ENCODE results near the gene FASTKD2. TPM values are rescaled to one million over a fixed set of nuclear protein-coding genes. Genes with fewer than 3 reads are reported as not detected.

FASTKD2 gene
- 10 to 100 TPM in 3 of 4 donors, 1 to 10 TPM in 1; 6.8 to 24.9 (median 21.1) TPM for total RNA-seq

GRCh38 chr2:206765242-206766056, at the start of gene FASTKD2, which contains the start of gene MDH1B:
TSS of gene FASTKD2 (plus strand) at chr2:206765606. CDS start at chr2:206766694, 1,088 bp downstream.
TSS of gene MDH1B (minus strand) at chr2:206765328. CDS start at chr2:206765271, 57 bp downstream.
- Histone ChIP-seq H3K27me3 (no peaks in the 10 kb centered on the region), H3K4me1 (peaks cover 0 to 39% (median 15%) of the 10 kb centered on the region in 4 donors), H3K27ac (peak within 1 kb of the TSS; percentile 81 to 91 (median 86)), H3K9me3 (no peaks in the 10 kb centered on the region), H3K36me3 (no peaks in the 10 kb centered on the region), H3K4me3 (peak within 1 kb of the TSS; percentile 54 to 90 (median 78))
- TF ChIP-seq POLR2AphosphoS5 (IDR thresholded peaks at IDR 0.05) = peak; percentile 49 to 79 (median 78)
- no peak for TF ChIP-seq CTCF (IDR thresholded peaks at IDR 0.05)
- no peak for TF ChIP-seq EP300 (IDR thresholded peaks at IDR 0.05; ENCODE audit: low read depth)
- TF ChIP-seq POLR2A (IDR thresholded peaks at IDR 0.05) = peak; percentile 66
- DNase-seq = peak; percentile 87
- in situ Hi-C loops (cut with MboI; ENCODE audit: low pct_ligation_motif_present in 1 of 4, low pct_unique_long_range_greater_than_20kb in 1 of 4, low sequenced_read_pairs in 3 of 4) = loop anchor here in 1 of 4 donors (25.0 kb wide), 1 partner anchor 1497 kb away; the partner anchor contains the start of genes IDH1 and PIKFYVE
- 0% methylated on average over 2 to 43 of the region's 46 CpGs for WGBS, 2 donors (ENCODE audit: low coverage in 1 of 2)
- intact Hi-C loops (cut with DNase I; ENCODE audit: low total_unique reads) = no loop called here

GRCh38 chr2:206716623-206717022, 48.8 kb upstream of the FASTKD2 start:
- H3K27me3 ChIP-seq = no peaks in the 10 kb centered on the region
- H3K9me3 ChIP-seq = no peaks in the 10 kb centered on the region
- H3K36me3 ChIP-seq = no peaks in the 10 kb centered on the region
- in situ Hi-C loops (cut with MboI; ENCODE audit: low pct_ligation_motif_present in 1 of 4, low pct_unique_long_range_greater_than_20kb in 1 of 4, low sequenced_read_pairs in 3 of 4) (no loop called here), intact Hi-C loops (cut with DNase I; ENCODE audit: low total_unique reads) (no loop called here)
- no peaks in the 10 kb centered on the region for H3K4me1 ChIP-seq
- no peak for DNase-seq
- no peak overlapping the region for H3K4me3 ChIP-seq
- TF ChIP-seq EP300 (IDR thresholded peaks at IDR 0.05; ENCODE audit: low read depth) = no peak
- TF ChIP-seq POLR2A (IDR thresholded peaks at IDR 0.05) = no peak
- TF ChIP-seq POLR2AphosphoS5 (IDR thresholded peaks at IDR 0.05) = no peak
- TF ChIP-seq CTCF (IDR thresholded peaks at IDR 0.05) = no peak
- H3K27ac ChIP-seq = no peak overlapping the region
- WGBS, 2 donors (ENCODE audit: low coverage in 1 of 2) = 86% methylated on average over 3 of the region's 3 CpGs; no CpG with 5 or more reads in 1 of the 2 donors

GRCh38 chr2:206718296-206718695, 47.1 kb upstream of the FASTKD2 start, which contains the start of gene DYTN:
TSS of gene DYTN (minus strand) at chr2:206718396. CDS start at chr2:206718279, 117 bp downstream.
- in situ Hi-C loops (cut with MboI; ENCODE audit: low pct_ligation_motif_present in 1 of 4, low pct_unique_long_range_greater_than_20kb in 1 of 4, low sequenced_read_pairs in 3 of 4) (no loop called here), intact Hi-C loops (cut with DNase I; ENCODE audit: low total_unique reads) (no loop called here)
- no peaks in the 10 kb centered on the region for H3K27me3 ChIP-seq
- no peak for DNase-seq
- no peaks in the 10 kb centered on the region for H3K9me3 ChIP-seq
- no peak for TF ChIP-seq EP300 (IDR thresholded peaks at IDR 0.05; ENCODE audit: low read depth)
- no peak for TF ChIP-seq POLR2AphosphoS5 (IDR thresholded peaks at IDR 0.05)
- TF ChIP-seq POLR2A (IDR thresholded peaks at IDR 0.05) = no peak
- no peak for TF ChIP-seq CTCF (IDR thresholded peaks at IDR 0.05)
- H3K4me1 ChIP-seq = no peaks in the 10 kb centered on the region
- no peak within 1 kb of the TSS for H3K4me3 ChIP-seq
- WGBS, 2 donors (ENCODE audit: low coverage in 1 of 2) = 81 to 86% methylated on average over 1 of the region's 1 CpG
- H3K36me3 ChIP-seq = no peaks in the 10 kb centered on the region
- no peak within 1 kb of the TSS for H3K27ac ChIP-seq

- in situ Hi-C loops (cut with MboI; ENCODE audit: low pct_ligation_motif_present in 1 of 4, low pct_unique_long_range_greater_than_20kb in 1 of 4, low sequenced_read_pairs in 3 of 4) (no loop called here), intact Hi-C loops (cut with DNase I; ENCODE audit: low total_unique reads) (no loop called here)
- Histone ChIP-seq H3K4me3 (no peak overlapping the region), H3K27ac (no peak overlapping the region), H3K27me3 (peaks cover 3% of the 10 kb centered on the region), H3K4me1 (no peaks in the 10 kb centered on the region), H3K9me3 (no peaks in the 10 kb centered on the region), H3K36me3 (no peaks in the 10 kb centered on the region)
- no peak for TF ChIP-seq POLR2A (IDR thresholded peaks at IDR 0.05)
- TF ChIP-seq POLR2AphosphoS5 (IDR thresholded peaks at IDR 0.05) = no peak
- TF ChIP-seq EP300 (IDR thresholded peaks at IDR 0.05; ENCODE audit: low read depth) = no peak
- no peak for TF ChIP-seq CTCF (IDR thresholded peaks at IDR 0.05)
- no peak for DNase-seq
- WGBS, 2 donors (ENCODE audit: low coverage in 1 of 2) = 71 to 80% methylated on average over 1 to 4 of the region's 4 CpGs
These were observed 44.0 kb upstream of the FASTKD2 start for GRCh38 chr2:206721256-206721920.
